C4-2B (cell line): Measurements from ENCODE around the gene CIAO3.

Experiments used
- CTCF ChIP-seq: fragments of 450-650 bp; conservative IDR thresholded peaks from 2 replicates; pipeline ENCODE4 v1.5.1; 2017; ENCODE audit warnings: mild to moderate bottlenecking
- ZFX ChIP-seq: fragments of 450-650 bp; IDR thresholded peaks from 2 replicates; pipeline ENCODE4 v1.6.1; 2017

- TF ChIP-seq CTCF, result no peak
- TF ChIP-seq ZFX, result no peak
Measured at GRCh38 chr16:733382-734207, 7.2 kb downstream of the CIAO3 start.
